Measurements from ENCODE around the gene IL1RAPL1.

- TF ChIP-seq POLR2A (IDR thresholded peaks at IDR 0.05) = no peak
- TF ChIP-seq CTCF (IDR thresholded peaks at IDR 0.05 in 4 of 5, conservative IDR thresholded peaks at IDR 0.05 in 1 of 5) = no peak
Measured at GRCh38 chrX:29913647-29914046, 1326.4 kb downstream of the IL1RAPL1 start.

All from gastrocnemius medialis (tissue), 4 donors.